Testis (tissue), 3 donors: ENCODE results near the gene CAPZB. TPM values are rescaled to one million over a fixed set of nuclear protein-coding genes. Genes with fewer than 3 reads are reported as not detected.
"Not testable (repeated sequence)": the region's sequence is repeated elsewhere in the genome, so short reads cannot be mapped to it uniquely, and the experiment has no call there.

Source experiments
- DNase-seq: peaks from one replicate; pipeline ENCODE4 v3.0.0-alpha.2; 2019
- H3K27ac ChIP-seq, 2 donors: fragments of 200-600 bp; sonication (generic); one replicate each; pipeline ENCODE4 v1.5.1; 2019
- H3K27me3 ChIP-seq: fragments of 200-600 bp; sonication (generic); one replicate; pipeline ENCODE4 v1.5.1; 2019
- H3K36me3 ChIP-seq: fragments of 200-600 bp; sonication (generic); one replicate; pipeline ENCODE4 v1.5.1; 2017; ENCODE audit warnings: low read depth; ENCODE audit errors: missing control alignments
- H3K4me1 ChIP-seq: fragments of 200-600 bp; sonication (generic); one replicate; pipeline ENCODE4 v1.5.1; 2019
- H3K4me3 ChIP-seq, 2 donors: fragments of 200-600 bp; sonication (generic); one replicate each; pipeline ENCODE4 v1.5.1; 2017 to 2019
- H3K9me3 ChIP-seq: fragments of 200-600 bp; sonication (generic); one replicate; pipeline ENCODE4 v1.5.1; 2017
- POLR2A ChIP-seq: fragments of 450-650 bp; IDR thresholded peaks from one replicate; pipeline ENCODE4 v1.6.1; 2017; ENCODE audit warnings: antibody characterized with exemption, mild to moderate bottlenecking, moderate library complexity
- WGBS, 2 donors: methylation state at CpG; one replicate each; pipeline ENCODE4 v1.1.5; 2018; 5-methylcytosine and 5-hydroxymethylcytosine counted together
- intact Hi-C: fragments of 100-400 bp; cut with DNase I; formaldehyde crosslinking; loops from one replicate; pipeline ENCODE4 v1.15.1; 2023; ENCODE audit warnings: low total_unique reads
- polyA plus RNA-seq: library from polyadenylated mRNA; stranded (reverse); fragments of 350-450 nt; fragmentation: Illumina TruSeq; extraction: RNeasy Lipid Tissue Mini Kit (QIAGEN cat#74804); gene quantifications from one replicate; pipeline ENCODE4 v1.2.3, GENCODE V29; 2014; ENCODE audit warnings: low read depth, low replicate concordance; ENCODE audit not compliant: insufficient read depth
- total RNA-seq, 2 donors: library from RNA; depleted of rRNA; stranded (reverse); fragments of >200 nt; gene quantifications; one replicate each; pipeline ENCODE4 v1.2.3, GENCODE V29; 2016
- TF ChIP-seq, protein P1 (sequence below), 3 experiments: fragments of 450-650 bp in 2 of 3; fragments of 200-600 bp in 1 of 3; sonication (generic) in 1 of 3; IDR thresholded peaks; one replicate each; pipeline ENCODE4 v1.5.1; 2016 to 2019; ENCODE audit warnings: antibody characterized with exemption in 3 of 3, mild to moderate bottlenecking in 2 of 3, moderate library complexity in 1 of 3

The CAPZB gene
- total and polyA plus RNA-seq, 3 donors from 2014 or later, result 147 to 502 (median 207) TPM

DNA sequence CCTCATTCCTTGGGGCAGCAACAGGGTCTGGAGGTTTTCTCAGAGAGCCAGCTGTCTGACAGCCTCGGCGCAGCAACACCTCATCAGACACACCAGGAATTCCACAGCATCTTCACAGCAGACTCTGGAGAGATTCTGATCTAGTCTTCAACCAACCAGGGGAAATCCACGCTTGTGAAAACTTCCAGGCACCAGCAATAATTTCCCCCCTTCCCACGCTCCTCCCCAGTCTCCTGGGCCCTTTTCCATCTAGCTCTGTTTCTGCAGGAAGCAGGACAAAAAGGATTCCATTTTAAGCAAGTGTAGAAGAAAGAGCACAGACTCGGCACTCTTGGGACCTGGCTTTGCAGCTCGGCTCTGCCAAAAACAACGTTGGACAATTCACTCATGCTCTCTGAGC lies 44.3 kb upstream of the CAPZB start:
- H3K4me1 ChIP-seq, result peaks cover 4% of the 10 kb centered on the region
- intact Hi-C loops, result no loop called here
- no peaks in the 10 kb centered on the region for H3K9me3 ChIP-seq
- H3K27me3 ChIP-seq, result no peaks in the 10 kb centered on the region
- H3K27ac ChIP-seq, result no peak overlapping the region
- DNase-seq, result no peak
- TF ChIP-seq POLR2A, result no peak
- TF ChIP-seq, protein P1, sequence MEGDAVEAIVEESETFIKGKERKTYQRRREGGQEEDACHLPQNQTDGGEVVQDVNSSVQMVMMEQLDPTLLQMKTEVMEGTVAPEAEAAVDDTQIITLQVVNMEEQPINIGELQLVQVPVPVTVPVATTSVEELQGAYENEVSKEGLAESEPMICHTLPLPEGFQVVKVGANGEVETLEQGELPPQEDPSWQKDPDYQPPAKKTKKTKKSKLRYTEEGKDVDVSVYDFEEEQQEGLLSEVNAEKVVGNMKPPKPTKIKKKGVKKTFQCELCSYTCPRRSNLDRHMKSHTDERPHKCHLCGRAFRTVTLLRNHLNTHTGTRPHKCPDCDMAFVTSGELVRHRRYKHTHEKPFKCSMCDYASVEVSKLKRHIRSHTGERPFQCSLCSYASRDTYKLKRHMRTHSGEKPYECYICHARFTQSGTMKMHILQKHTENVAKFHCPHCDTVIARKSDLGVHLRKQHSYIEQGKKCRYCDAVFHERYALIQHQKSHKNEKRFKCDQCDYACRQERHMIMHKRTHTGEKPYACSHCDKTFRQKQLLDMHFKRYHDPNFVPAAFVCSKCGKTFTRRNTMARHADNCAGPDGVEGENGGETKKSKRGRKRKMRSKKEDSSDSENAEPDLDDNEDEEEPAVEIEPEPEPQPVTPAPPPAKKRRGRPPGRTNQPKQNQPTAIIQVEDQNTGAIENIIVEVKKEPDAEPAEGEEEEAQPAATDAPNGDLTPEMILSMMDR (IDR thresholded peaks at IDR 0.05), result no peak
- no peaks in the 10 kb centered on the region for H3K36me3 ChIP-seq
- WGBS, 2 donors, result 46 to 50% methylated on average over 7 of the region's 7 CpGs
- no peak overlapping the region for H3K4me3 ChIP-seq

DNA sequence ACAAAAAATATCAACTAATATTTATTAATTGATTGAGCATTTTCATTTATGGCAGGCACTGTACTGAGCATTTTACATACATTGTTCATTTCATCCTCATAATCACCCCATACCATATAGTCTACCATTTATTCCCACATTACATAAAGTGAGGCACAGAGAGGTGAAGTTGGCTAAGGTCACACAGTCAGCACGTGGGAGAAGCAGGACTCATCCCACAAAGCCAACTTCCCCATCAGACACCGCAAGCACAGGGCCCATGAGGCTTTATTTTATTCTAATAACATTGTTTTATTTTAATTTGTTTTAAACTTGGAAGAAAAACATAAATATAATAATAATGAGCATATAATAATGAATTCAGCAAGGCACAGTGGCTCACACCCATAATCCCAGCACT lies 43.1 kb upstream of the CAPZB start:
- intact Hi-C loops, result no loop called here
- TF ChIP-seq, protein P1 (IDR thresholded peaks at IDR 0.05), result no peak
- no peak for TF ChIP-seq POLR2A
- 55 to 69% methylated on average over 2 of the region's 2 CpGs for WGBS, 2 donors
- Histone ChIP-seq H3K4me1 (peaks cover 4% of the 10 kb centered on the region), H3K4me3 (no peak overlapping the region), H3K9me3 (no peaks in the 10 kb centered on the region), H3K36me3 (no peaks in the 10 kb centered on the region), H3K27me3 (no peaks in the 10 kb centered on the region), H3K27ac (no peak overlapping the region)
- DNase-seq, result no peak

DNA sequence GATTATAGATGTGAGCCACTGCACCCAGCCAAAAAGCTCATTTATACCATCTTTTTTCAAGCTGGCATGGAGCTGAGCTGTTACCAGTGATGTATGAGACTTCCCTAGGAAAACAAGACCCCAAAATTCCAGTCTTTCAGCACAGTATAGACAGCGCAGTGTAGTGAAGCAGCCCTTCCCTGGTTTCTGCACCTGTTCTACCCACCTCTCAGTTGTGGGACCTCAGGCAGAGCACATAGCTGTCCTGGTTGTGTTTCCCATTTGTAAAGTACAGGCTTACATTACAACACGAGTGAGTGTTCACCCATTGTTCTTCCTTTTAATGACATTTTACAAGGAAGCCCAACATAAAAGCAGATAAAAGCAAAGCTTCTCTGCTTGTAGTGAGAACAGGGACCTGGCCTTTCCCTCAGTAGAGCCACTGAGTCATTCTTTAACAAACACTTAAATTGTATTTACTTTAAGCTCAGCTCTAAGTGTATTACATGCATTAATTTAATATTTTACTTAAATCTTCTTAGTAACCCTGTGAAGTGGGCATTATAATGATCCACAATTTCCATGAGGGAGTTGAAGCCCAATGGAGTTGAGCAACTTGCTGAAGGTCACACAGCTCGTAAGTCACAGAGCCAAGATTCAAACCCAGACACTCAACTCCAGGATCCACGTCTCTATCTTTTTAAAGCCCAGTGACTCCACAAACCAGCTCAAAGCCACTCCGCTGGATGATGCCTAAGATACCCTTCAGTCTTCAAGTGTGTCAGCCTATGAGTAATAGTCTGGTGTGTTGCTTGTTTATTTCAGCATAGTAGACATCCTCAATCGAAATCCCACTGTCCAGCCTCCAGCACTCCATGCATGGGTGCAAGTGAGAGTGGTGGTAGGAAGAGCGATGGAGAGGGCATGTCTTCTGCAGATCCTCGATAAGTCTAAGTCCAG lies 40.5 kb upstream of the CAPZB start:
- intact Hi-C loops, result no loop called here
- 89% methylated on average over 8 of the region's 8 CpGs for WGBS, 2 donors
- Histone ChIP-seq H3K27me3 (no peaks in the 10 kb centered on the region), H3K27ac (no peak overlapping the region), H3K4me1 (peaks cover 4% of the 10 kb centered on the region), H3K4me3 (no peak overlapping the region), H3K9me3 (no peaks in the 10 kb centered on the region), H3K36me3 (no peaks in the 10 kb centered on the region)
- no peak for DNase-seq
- TF ChIP-seq POLR2A, result no peak
- TF ChIP-seq, protein P1 (IDR thresholded peaks at IDR 0.05), result no peak

DNA sequence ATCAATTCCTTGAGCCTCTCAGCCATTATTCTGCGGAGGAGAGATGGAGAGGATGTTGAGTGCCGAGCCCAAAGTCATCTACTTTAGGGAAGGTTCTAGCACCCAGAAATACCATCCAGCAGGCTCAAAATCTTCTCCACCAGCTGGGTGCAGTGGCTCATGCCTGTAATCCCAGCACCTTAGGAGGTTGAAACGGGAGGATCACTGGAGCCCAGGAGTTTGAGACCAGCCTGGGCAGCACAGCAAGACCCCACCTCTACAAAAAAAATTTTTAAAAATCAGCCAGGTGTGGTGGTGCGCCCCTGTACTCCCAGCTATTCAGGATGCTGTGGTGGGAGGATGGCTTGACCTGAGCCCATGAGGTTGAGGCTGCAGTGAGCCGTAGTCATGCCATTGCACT lies 39.5 kb upstream of the CAPZB start:
- Histone ChIP-seq H3K27me3 (no peaks in the 10 kb centered on the region), H3K4me1 (peaks cover 4% of the 10 kb centered on the region), H3K36me3 (no peaks in the 10 kb centered on the region), H3K9me3 (no peaks in the 10 kb centered on the region), H3K27ac (no peak overlapping the region), H3K4me3 (no peak overlapping the region)
- intact Hi-C loops, result no loop called here
- 93 to 99% methylated on average over 5 of the region's 5 CpGs for WGBS, 2 donors
- no peak for DNase-seq
- TF ChIP-seq POLR2A, result no peak
- TF ChIP-seq, protein P1 (IDR thresholded peaks at IDR 0.05), result no peak

DNA sequence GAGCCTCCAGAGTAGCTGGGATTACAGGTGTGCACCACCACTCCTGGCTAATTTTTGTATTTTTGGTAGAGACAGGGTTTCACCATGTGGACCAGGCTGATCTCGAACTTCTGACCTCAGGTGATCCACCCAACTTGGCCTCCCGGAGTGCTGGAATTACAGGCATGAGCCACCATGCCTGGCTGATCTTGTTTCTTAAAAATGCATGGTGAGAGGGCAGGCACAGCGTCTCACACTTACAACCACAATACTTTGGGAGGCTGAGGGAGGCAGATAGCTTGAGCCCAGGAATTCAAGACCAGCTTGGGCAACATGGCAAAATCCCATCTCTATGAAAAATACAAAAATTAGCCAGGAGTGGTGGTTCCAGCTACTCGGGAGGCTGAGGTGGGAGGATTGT lies 37.2 kb upstream of the CAPZB start:
- H3K9me3 ChIP-seq, intact Hi-C loops, DNase-seq, H3K36me3 ChIP-seq, H3K4me1 ChIP-seq, H3K4me3 ChIP-seq, H3K27ac ChIP-seq, H3K27me3 ChIP-seq: not testable (repeated sequence)
- 77 to 80% methylated on average over 4 of the region's 4 CpGs for WGBS, 2 donors
